OCI-LY3 (cell line): ENCODE results near the gene SYNE2.

Experiments used
- EZH2phosphoT487 ChIP-seq: fragments of 200-600 bp; shearing (Covaris generic); IDR thresholded peaks from 2 replicates; pipeline ENCODE4 v1.6.1; 2018; ENCODE audit warnings: antibody characterized with exemption, mixed run types, low read depth
- TF ChIP-seq, protein P1 (sequence below): fragments of 200-600, 300-600 bp; sonication (generic); IDR thresholded peaks from 2 replicates; pipeline ENCODE4 v1.5.1; 2014; ENCODE audit warnings: antibody characterized with exemption, low read length, low read depth

DNA sequence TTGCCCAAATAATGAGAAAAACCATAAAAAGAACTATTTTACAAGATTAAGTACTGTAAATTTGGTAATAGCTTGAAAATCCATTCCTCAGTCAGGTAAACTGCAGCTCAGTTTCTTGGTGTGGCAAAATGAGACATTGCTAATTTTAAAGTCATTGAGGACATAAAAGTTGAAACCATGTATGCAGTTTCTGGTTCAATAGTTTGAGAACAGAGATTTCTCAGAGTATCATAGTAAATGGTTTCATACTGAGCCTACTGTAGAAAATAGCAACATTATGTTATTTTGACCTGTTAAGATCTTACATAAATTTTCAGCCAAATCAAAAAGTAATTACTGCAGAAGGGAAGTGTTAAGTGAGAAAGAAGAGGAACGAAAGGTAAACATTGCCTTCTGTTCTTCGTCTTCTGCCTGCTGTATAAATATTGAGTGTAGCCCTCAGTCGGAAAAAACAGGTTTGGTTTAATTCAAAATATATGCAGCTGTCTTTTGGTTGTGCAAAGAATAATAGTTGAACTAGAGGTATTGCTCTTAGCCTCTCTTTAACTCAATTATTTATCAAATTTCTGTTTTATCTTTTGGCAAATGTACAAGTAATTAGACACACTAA lies 119.6 kb downstream of the SYNE2 start:
- TF ChIP-seq, protein P1, sequence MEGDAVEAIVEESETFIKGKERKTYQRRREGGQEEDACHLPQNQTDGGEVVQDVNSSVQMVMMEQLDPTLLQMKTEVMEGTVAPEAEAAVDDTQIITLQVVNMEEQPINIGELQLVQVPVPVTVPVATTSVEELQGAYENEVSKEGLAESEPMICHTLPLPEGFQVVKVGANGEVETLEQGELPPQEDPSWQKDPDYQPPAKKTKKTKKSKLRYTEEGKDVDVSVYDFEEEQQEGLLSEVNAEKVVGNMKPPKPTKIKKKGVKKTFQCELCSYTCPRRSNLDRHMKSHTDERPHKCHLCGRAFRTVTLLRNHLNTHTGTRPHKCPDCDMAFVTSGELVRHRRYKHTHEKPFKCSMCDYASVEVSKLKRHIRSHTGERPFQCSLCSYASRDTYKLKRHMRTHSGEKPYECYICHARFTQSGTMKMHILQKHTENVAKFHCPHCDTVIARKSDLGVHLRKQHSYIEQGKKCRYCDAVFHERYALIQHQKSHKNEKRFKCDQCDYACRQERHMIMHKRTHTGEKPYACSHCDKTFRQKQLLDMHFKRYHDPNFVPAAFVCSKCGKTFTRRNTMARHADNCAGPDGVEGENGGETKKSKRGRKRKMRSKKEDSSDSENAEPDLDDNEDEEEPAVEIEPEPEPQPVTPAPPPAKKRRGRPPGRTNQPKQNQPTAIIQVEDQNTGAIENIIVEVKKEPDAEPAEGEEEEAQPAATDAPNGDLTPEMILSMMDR, result no peak
- no peak for TF ChIP-seq EZH2phosphoT487
